IMR-90 (cell line): Measurements from ENCODE around the gene ARID3C.

Source experiments
- POLR2A ChIP-seq: IDR thresholded peaks from 2 replicates; pipeline ENCODE4 v1.6.1; 2012; ENCODE audit warnings: mild to moderate bottlenecking, low read depth, low read length
- RAD21 ChIP-seq: IDR thresholded peaks from 2 replicates; pipeline ENCODE4 v1.6.1; 2012; ENCODE audit warnings: low read length, improper control_type of control experiment
- SMC3 ChIP-seq: fragments of 150-350 bp; IDR thresholded peaks from 2 replicates; pipeline ENCODE4 v1.6.1; 2016; ENCODE audit warnings: low read depth, mild to moderate bottlenecking, antibody characterized with exemption, low read length, moderate library complexity
- TF ChIP-seq, protein P1 (sequence below): conservative IDR thresholded peaks from 2 replicates; pipeline ENCODE4 v1.5.1; 2012; ENCODE audit warnings: mild to moderate bottlenecking, low read depth, low read length, improper control_type of control experiment

DNA sequence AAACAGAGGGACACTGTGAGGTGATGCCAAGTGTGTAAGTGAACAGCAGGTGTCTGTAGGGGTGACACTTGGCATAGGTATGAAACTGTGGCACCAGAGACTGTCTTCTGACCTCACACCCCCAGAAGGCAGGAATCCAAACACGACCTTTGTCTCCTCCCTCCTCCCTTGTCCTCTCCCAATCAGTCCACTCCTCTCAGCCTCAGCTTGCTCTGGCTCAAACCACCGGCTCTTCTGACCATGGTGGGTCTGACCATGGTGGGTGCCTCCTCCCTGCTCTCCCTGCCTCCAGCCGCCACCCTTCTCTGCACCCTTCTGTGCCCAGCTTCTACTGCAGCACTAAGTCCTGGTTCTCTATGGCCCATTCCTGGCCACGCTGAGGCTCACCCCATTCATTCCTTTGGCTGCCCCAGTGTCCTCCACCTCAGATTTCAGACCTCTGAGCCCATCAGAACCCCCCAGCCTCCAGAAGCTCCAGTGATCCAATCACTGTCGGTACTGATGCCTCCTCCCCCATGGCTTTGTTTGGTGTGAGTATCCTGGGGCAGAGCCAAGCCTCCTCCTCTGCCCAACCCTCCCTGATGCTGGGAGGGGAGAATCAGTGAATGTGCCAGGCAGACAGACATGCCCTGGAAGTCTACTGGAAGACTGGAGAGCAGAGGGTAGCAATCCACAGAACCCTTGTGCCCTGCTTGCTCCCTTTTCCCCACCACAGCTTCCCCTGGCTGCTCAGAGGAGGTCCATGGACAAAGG is 1.7 kb upstream of the ARID3C start:
- TF ChIP-seq, protein P1, sequence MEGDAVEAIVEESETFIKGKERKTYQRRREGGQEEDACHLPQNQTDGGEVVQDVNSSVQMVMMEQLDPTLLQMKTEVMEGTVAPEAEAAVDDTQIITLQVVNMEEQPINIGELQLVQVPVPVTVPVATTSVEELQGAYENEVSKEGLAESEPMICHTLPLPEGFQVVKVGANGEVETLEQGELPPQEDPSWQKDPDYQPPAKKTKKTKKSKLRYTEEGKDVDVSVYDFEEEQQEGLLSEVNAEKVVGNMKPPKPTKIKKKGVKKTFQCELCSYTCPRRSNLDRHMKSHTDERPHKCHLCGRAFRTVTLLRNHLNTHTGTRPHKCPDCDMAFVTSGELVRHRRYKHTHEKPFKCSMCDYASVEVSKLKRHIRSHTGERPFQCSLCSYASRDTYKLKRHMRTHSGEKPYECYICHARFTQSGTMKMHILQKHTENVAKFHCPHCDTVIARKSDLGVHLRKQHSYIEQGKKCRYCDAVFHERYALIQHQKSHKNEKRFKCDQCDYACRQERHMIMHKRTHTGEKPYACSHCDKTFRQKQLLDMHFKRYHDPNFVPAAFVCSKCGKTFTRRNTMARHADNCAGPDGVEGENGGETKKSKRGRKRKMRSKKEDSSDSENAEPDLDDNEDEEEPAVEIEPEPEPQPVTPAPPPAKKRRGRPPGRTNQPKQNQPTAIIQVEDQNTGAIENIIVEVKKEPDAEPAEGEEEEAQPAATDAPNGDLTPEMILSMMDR, result no peak
- TF ChIP-seq POLR2A (no peak), SMC3 (no peak), RAD21 (no peak)
